ENCODE results near the gene CEACAM16.

CEACAM16 gene, protein sequence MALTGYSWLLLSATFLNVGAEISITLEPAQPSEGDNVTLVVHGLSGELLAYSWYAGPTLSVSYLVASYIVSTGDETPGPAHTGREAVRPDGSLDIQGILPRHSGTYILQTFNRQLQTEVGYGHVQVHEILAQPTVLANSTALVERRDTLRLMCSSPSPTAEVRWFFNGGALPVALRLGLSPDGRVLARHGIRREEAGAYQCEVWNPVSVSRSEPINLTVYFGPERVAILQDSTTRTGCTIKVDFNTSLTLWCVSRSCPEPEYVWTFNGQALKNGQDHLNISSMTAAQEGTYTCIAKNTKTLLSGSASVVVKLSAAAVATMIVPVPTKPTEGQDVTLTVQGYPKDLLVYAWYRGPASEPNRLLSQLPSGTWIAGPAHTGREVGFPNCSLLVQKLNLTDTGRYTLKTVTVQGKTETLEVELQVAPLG

DNA sequence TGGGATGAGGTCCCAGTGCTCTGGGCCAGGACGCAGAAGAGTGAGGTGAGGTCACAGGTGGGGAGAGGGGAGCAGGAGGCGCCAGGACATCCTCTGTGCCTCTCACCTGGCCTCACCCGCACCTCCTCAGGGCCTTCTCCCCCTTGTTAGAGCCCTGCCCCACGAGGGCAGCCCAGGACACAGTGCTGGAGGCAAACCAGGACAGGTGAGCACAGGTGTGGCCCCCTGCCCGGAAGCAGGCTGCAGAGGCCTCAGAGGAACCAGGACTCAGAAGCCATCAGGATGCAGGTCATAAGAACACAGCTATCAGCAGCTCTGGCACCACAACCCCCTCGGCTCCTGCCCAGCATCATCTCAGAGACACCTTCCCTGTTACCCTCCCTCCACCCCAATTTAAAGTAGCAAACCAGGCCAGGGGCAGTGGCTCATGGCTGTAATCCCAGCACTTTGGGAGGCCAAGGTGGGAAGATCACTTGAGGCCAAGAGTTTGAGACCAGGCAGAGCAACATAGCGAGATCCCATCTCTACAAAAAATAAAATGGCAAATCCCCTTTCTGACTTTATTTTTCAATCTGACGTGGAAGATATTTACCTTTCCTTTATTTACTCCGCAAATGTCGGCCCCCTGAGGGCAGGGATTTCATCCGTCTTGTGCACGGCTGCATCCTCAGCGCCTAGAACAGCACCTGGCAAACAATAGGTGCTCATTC is at the start of gene CEACAM16:
Gene CEACAM16 (plus strand): TSS at position 660 of the 710 bp plus-strand sequence. CDS start 2,306 bp downstream, outside the sequence.
- Histone ChIP-seq H3K4me1 (ENCODE audit: control insufficient read depth, insufficient read depth, low read length) (no peaks in the 10 kb centered on the region), H3K9ac (ENCODE audit: low read depth, low read length) (no peak within 1 kb of the TSS), H3K27me3 (ENCODE audit: control insufficient read depth, insufficient read depth, low read length) (no peaks in the 10 kb centered on the region), H3K27ac (ENCODE audit: low read depth, low read length) (no peak within 1 kb of the TSS), H3K9me3 (ENCODE audit: control insufficient read depth, insufficient read depth, low read length) (no peaks in the 10 kb centered on the region), H3K36me3 (ENCODE audit: control insufficient read depth, insufficient read depth, low read length) (no peaks in the 10 kb centered on the region), H3K4me3 (ENCODE audit: low read depth, low read length) (no peak within 1 kb of the TSS)

DNA sequence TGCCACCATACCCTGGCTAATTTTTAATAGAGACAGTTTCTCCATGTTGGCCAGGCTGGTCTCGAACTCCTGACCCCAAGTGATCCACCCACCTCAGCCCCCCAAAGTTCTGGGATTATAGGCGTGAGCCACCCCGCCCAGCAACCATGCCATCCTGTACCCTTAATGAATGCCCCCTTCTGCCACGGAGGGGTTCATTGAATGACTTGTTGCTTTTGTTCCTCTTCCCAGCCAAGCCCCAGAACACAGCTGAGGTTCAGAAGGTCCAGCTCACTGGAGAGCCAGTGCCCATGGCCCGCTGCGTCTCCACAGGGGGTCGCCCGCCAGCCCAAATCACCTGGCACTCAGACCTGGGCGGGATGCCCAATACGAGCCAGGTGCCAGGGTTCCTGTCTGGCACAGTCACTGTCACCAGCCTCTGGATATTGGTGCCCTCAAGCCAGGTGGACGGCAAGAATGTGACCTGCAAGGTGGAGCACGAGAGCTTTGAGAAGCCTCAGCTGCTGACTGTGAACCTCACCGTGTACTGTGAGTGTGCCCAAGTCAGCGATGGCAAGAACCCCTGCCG is 49.3 kb upstream of the CEACAM16 start:
- no peak overlapping the region for H3K27ac ChIP-seq (ENCODE audit: low read depth, low read length)
- H3K4me1 ChIP-seq (ENCODE audit: control insufficient read depth, insufficient read depth, low read length) = no peaks in the 10 kb centered on the region
- H3K9ac ChIP-seq (ENCODE audit: low read depth, low read length) = no peak overlapping the region
- H3K9me3 ChIP-seq (ENCODE audit: control insufficient read depth, insufficient read depth, low read length) = no peaks in the 10 kb centered on the region
- no peak overlapping the region for H3K4me3 ChIP-seq (ENCODE audit: low read depth, low read length)
- peaks cover 58% of the 10 kb centered on the region for H3K36me3 ChIP-seq (ENCODE audit: control insufficient read depth, insufficient read depth, low read length)
- H3K27me3 ChIP-seq (ENCODE audit: control insufficient read depth, insufficient read depth, low read length) = no peaks in the 10 kb centered on the region

DNA sequence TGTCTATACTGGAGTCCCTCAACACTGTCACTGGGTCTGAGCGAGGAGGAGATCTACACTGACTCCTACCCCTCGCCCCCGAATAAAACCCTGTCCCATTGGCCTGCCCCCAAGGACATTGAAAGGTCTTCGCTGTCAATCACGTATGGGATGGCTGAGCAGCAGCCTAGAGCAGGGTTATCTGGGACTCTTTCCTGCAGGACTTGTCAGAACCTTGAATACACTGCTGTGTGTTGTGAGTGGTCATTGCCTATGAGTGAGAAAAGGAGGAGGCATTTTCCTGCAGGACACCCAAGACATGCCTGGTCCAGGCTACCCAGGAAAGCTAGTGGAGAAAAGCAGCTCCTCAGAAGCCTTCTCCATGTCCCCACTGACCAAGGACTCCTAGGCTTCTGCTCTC is 45.6 kb upstream of the CEACAM16 start:
- peaks cover 74% of the 10 kb centered on the region for H3K36me3 ChIP-seq (ENCODE audit: control insufficient read depth, insufficient read depth, low read length)
- no peaks in the 10 kb centered on the region for H3K4me1 ChIP-seq (ENCODE audit: control insufficient read depth, insufficient read depth, low read length)
- no peaks in the 10 kb centered on the region for H3K9me3 ChIP-seq (ENCODE audit: control insufficient read depth, insufficient read depth, low read length)
- H3K4me3 ChIP-seq (ENCODE audit: low read depth, low read length) = no peak overlapping the region
- H3K9ac ChIP-seq (ENCODE audit: low read depth, low read length) = no peak overlapping the region
- H3K27ac ChIP-seq (ENCODE audit: low read depth, low read length) = no peak overlapping the region
- no peaks in the 10 kb centered on the region for H3K27me3 ChIP-seq (ENCODE audit: control insufficient read depth, insufficient read depth, low read length)

DNA sequence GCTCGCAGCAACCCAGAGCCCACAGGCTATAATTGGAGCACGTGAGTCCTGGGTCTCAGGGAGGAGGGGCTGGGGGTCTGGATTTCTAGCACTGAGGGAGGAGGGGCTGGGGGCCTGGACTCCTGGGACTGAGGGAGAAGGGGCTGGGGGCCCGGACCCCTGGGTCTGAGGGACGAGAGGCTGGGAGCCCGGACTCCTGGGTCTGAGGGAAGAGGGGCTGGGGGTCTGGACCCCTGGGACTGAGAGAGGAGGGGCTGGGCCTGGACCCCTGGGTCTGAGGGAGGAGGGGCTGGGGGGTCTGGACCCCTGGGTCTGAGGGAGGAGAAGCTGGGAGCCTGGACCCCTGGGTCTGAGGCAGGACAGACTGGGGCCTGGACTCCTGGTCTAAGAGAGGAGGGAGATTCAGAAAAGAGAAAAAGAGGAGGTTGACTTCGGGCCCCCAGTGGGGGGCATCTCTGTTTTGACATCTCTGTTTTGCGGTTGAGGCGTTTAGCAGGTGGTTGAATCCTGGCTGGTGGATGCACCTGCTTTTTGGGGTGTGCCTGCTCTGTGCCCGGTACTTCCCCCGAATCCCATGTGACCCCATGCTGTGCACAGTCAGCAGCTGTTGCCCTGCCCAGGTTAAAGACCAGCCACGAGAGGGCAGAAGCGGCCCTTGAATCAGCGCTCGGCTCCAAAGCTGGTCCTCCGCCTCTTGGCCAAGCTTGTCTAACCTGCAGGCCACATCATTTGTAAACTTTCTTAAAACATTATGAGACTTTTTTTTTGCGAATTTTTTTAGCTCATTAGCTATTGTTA is 44.8 kb upstream of the CEACAM16 start:
- H3K36me3 ChIP-seq (ENCODE audit: control insufficient read depth, insufficient read depth, low read length) = peaks cover 74% of the 10 kb centered on the region
- H3K4me1 ChIP-seq (ENCODE audit: control insufficient read depth, insufficient read depth, low read length) = no peaks in the 10 kb centered on the region
- no peak overlapping the region for H3K9ac ChIP-seq (ENCODE audit: low read depth, low read length)
- H3K9me3 ChIP-seq (ENCODE audit: control insufficient read depth, insufficient read depth, low read length) = no peaks in the 10 kb centered on the region
- H3K27me3 ChIP-seq (ENCODE audit: control insufficient read depth, insufficient read depth, low read length) = no peaks in the 10 kb centered on the region
- no peak overlapping the region for H3K27ac ChIP-seq (ENCODE audit: low read depth, low read length)
- H3K4me3 ChIP-seq (ENCODE audit: low read depth, low read length) = no peak overlapping the region

DNA sequence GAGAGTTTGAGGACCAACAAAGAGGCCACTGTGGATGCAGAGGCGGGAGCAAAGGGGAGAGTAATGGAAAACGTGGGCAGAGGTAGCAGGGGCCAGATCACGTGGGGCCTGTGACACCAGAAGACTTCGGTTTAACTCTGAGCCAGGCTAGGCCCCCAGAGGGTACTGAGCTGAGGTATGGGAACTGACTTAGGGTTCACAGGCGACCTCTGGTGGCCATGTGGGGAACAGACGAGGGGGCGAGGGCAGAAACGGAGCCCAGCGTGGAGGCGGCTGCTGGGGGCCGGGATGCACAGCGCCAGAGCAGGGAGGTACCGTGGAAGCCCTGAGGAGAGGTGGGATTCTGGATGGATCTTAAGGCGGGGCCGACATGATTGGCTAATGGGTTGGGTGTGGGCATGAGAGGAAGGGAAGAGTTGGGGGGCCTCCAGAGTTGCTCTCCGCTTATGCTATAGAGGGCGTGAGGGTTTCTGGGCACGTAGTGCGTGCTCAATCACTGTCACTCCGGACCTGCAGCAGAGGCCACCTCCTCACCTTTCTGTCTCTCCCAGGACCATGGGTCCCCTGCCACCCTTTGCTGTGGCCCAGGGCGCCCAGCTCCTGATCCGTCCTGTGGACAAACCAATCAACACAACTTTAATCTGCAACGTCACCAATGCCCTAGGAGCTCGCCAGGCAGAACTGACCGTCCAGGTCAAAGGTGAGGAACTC is 41.6 kb upstream of the CEACAM16 start:
- no peak overlapping the region for H3K27ac ChIP-seq (ENCODE audit: low read depth, low read length)
- H3K36me3 ChIP-seq (ENCODE audit: control insufficient read depth, insufficient read depth, low read length) = peaks cover 80% of the 10 kb centered on the region
- H3K9ac ChIP-seq (ENCODE audit: low read depth, low read length) = no peak overlapping the region
- no peaks in the 10 kb centered on the region for H3K27me3 ChIP-seq (ENCODE audit: control insufficient read depth, insufficient read depth, low read length)
- H3K4me3 ChIP-seq (ENCODE audit: low read depth, low read length) = no peak overlapping the region
- H3K9me3 ChIP-seq (ENCODE audit: control insufficient read depth, insufficient read depth, low read length) = no peaks in the 10 kb centered on the region
- no peaks in the 10 kb centered on the region for H3K4me1 ChIP-seq (ENCODE audit: control insufficient read depth, insufficient read depth, low read length)

GRCh38 chr19:44658069-44658733 is 40.8 kb upstream of the CEACAM16 start:
- Histone ChIP-seq H3K9ac (ENCODE audit: low read depth, low read length) (no peak overlapping the region), H3K4me1 (ENCODE audit: control insufficient read depth, insufficient read depth, low read length) (no peaks in the 10 kb centered on the region), H3K27me3 (ENCODE audit: control insufficient read depth, insufficient read depth, low read length) (no peaks in the 10 kb centered on the region), H3K27ac (ENCODE audit: low read depth, low read length) (no peak overlapping the region), H3K36me3 (ENCODE audit: control insufficient read depth, insufficient read depth, low read length) (peaks cover 81% of the 10 kb centered on the region), H3K4me3 (ENCODE audit: low read depth, low read length) (no peak overlapping the region), H3K9me3 (ENCODE audit: control insufficient read depth, insufficient read depth, low read length) (no peaks in the 10 kb centered on the region)

- H3K27me3 ChIP-seq (ENCODE audit: control insufficient read depth, insufficient read depth, low read length) = no peaks in the 10 kb centered on the region
- no peaks in the 10 kb centered on the region for H3K4me1 ChIP-seq (ENCODE audit: control insufficient read depth, insufficient read depth, low read length)
- H3K4me3 ChIP-seq (ENCODE audit: low read depth, low read length) = no peak overlapping the region
- no peak overlapping the region for H3K9ac ChIP-seq (ENCODE audit: low read depth, low read length)
- no peaks in the 10 kb centered on the region for H3K9me3 ChIP-seq (ENCODE audit: control insufficient read depth, insufficient read depth, low read length)
- no peak overlapping the region for H3K27ac ChIP-seq (ENCODE audit: low read depth, low read length)
- peaks cover 74% of the 10 kb centered on the region for H3K36me3 ChIP-seq (ENCODE audit: control insufficient read depth, insufficient read depth, low read length)
These were observed 38.9 kb upstream of the CEACAM16 start for GRCh38 chr19:44660081-44660480.

- Histone ChIP-seq H3K4me1 (ENCODE audit: control insufficient read depth, insufficient read depth, low read length) (0 out of 2 replicates have a peak, but pooled peaks cover 3% of the 10 kb centered on the region), H3K36me3 (ENCODE audit: control insufficient read depth, insufficient read depth, low read length) (peaks cover 63% of the 10 kb centered on the region), H3K27ac (ENCODE audit: low read depth, low read length) (no peak overlapping the region), H3K4me3 (ENCODE audit: low read depth, low read length) (no peak overlapping the region), H3K27me3 (ENCODE audit: control insufficient read depth, insufficient read depth, low read length) (no peaks in the 10 kb centered on the region), H3K9me3 (ENCODE audit: control insufficient read depth, insufficient read depth, low read length) (no peaks in the 10 kb centered on the region), H3K9ac (ENCODE audit: low read depth, low read length) (no peak overlapping the region)
These were observed 37.7 kb upstream of the CEACAM16 start for GRCh38 chr19:44661205-44661604.

DNA sequence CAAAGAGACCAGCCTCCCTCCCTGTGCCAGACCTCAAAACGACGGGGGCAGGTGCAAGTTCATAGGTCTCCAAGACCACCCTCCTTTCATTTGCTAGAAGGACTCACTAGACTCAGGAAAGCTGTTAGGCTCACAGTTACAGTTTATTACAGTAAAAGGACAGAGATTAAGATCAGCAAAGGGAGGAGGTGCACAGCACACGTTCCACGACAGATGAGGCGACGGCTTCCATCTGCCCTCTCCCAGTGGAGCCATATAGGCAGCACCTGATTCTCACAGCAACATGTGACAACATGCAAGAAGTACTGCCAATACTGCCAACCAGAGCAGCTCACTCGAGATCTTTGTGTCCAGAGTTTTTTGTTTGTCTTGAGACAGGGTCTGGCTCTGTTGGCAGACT is 37.0 kb upstream of the CEACAM16 start:
- Histone ChIP-seq H3K27me3 (ENCODE audit: control insufficient read depth, insufficient read depth, low read length) (no peaks in the 10 kb centered on the region), H3K4me1 (ENCODE audit: control insufficient read depth, insufficient read depth, low read length) (0 out of 2 replicates have a peak, but pooled peaks cover 3% of the 10 kb centered on the region), H3K9me3 (ENCODE audit: control insufficient read depth, insufficient read depth, low read length) (no peaks in the 10 kb centered on the region), H3K4me3 (ENCODE audit: low read depth, low read length) (no peak overlapping the region), H3K36me3 (ENCODE audit: control insufficient read depth, insufficient read depth, low read length) (peaks cover 60% of the 10 kb centered on the region), H3K27ac (ENCODE audit: low read depth, low read length) (no peak overlapping the region), H3K9ac (ENCODE audit: low read depth, low read length) (no peak overlapping the region)

Data from HUES48 (cell line).